Measurements from ENCODE around the gene EIF4G1.

Gene EIF4G1

DNA sequence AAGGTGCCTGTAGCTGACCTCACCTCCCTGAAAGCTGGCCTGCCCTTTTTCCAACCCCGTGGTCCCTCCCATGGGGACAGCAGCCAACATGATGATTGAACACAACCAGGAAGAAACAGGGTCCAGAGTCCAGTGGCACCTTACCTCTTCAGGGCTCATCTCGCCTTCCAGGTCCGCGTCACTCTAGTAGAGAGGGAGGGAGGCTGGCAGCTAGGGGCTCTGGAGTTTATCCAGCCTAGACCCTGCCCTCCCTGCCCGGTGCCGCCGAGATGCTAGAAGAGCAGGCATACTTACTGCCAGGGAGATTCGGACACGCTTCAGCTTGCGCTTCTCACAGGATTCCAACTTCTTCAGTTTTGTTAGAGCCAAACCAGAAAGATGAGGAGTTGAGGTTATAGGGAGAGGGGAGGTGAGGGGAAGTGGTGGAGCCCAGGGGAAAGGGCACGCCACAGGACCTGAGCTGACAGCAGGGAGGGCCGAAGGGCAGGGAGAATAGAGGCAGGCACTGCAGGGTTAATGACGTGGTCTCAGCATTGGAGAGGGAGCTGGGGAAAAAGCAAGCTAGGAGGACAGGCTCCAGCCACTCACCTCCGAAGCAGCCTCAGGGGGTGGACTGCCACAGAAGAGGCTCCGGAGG is 37.9 kb downstream of the EIF4G1 start:
- no peak for DNase-seq (ENCODE audit: extremely low spot score)
- ChIA-PET POLR2A (no interaction called here), CTCF (interaction anchor here (1.2 to 3.3 kb wide), 4 partner anchors 11 to 162 kb away, joined by 3 to 31 read pairs (median 14); no protein-coding TSS in a partner anchor)
- TF ChIP-seq, protein P1, sequence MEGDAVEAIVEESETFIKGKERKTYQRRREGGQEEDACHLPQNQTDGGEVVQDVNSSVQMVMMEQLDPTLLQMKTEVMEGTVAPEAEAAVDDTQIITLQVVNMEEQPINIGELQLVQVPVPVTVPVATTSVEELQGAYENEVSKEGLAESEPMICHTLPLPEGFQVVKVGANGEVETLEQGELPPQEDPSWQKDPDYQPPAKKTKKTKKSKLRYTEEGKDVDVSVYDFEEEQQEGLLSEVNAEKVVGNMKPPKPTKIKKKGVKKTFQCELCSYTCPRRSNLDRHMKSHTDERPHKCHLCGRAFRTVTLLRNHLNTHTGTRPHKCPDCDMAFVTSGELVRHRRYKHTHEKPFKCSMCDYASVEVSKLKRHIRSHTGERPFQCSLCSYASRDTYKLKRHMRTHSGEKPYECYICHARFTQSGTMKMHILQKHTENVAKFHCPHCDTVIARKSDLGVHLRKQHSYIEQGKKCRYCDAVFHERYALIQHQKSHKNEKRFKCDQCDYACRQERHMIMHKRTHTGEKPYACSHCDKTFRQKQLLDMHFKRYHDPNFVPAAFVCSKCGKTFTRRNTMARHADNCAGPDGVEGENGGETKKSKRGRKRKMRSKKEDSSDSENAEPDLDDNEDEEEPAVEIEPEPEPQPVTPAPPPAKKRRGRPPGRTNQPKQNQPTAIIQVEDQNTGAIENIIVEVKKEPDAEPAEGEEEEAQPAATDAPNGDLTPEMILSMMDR (IDR thresholded peaks at IDR 0.05; ENCODE audit: control extremely low read depth, extremely low read depth, low read depth, missing control alignments), result no peak

DNA sequence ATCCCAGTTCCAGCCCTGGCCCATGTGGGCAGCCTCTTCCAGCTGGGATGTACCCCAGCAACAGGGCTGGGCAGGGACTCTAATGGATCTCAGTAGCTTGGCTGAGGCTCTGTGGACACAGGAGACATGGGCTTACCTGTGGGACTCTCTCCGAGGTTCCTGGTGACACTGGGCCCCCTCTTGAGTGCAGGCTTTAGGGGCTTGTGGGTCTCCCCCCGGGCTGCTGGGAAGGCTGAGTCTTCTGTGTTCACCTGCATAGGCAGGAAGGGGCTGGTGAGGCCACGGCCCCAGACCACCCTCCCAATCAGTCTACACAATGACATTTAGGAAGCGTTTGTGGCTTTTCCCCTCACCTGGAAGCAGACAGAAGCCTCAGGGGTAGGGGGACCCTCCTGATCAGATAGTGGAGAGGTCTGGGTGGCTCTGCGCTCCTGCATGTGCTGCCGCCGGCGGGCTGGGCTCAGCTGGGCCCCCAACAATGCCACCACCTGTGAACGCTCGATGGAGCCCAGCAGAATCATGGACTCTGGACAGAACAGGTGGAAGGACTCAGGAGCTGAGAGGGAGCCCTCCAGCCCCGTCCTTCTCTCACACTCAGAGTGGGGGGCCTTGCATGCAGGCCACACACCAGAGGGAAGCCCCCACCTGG is 38.6 kb downstream of the EIF4G1 start:
- TF ChIP-seq, protein P1 (IDR thresholded peaks at IDR 0.05; ENCODE audit: control extremely low read depth, extremely low read depth, low read depth, missing control alignments), result no peak
- POLR2A ChIA-PET, result no interaction called here
- CTCF ChIA-PET, result interaction anchor here (0.8 to 3.3 kb wide), 18 partner anchors 8 to 198 kb away, joined by 3 to 31 read pairs (median 4); partner anchors contain the start of genes CLCN2, FAM131A and POLR2H
- DNase-seq (ENCODE audit: extremely low spot score), result no peak

DNA sequence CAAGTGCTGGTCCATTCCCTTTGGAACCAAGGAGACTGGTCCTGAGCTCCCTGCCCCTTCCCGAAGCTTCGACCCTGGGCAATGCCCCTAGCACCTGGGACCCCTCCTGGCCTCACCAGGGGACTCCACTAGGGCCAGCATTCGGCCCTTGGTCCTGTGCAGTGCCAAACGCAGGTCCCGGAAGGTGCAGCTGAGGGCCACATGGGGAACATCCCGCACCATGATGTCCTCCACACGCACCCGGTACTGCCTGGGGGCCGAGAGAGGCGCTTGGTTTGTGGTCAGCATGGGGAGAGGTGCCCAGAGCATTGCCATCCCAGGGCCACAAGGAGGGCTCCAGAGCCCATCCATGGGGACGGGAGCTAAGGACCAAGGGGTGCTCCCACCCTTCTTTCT is 39.1 kb downstream of the EIF4G1 start:
- ChIA-PET POLR2A (interaction anchor here (0.6 kb wide), 1 partner anchor 35 kb away, joined by 5 read pairs; no protein-coding TSS in a partner anchor), CTCF (interaction anchor here (0.8 to 3.3 kb wide), 19 partner anchors 8 to 197 kb away, joined by 3 to 31 read pairs (median 4); partner anchors contain the start of genes CLCN2, FAM131A and POLR2H)
- TF ChIP-seq, protein P1 (IDR thresholded peaks at IDR 0.05; ENCODE audit: control extremely low read depth, extremely low read depth, low read depth, missing control alignments), result no peak
- no peak for DNase-seq (ENCODE audit: extremely low spot score)

GRCh38 chr3:184354121-184354728 is 39.8 kb downstream of the EIF4G1 start:
- TF ChIP-seq, protein P1 (IDR thresholded peaks at IDR 0.05; ENCODE audit: control extremely low read depth, extremely low read depth, low read depth, missing control alignments), result peak; percentile 87
- peak; percentile 84 for DNase-seq (ENCODE audit: extremely low spot score)
- ChIA-PET POLR2A (interaction anchor here (0.6 kb wide), 1 partner anchor 36 kb away, joined by 5 read pairs; no protein-coding TSS in a partner anchor), CTCF (interaction anchor here (0.8 to 3.3 kb wide), 20 partner anchors 8 to 196 kb away, joined by 3 to 31 read pairs (median 4); partner anchors contain the start of genes CLCN2, FAM131A and POLR2H)

DNA sequence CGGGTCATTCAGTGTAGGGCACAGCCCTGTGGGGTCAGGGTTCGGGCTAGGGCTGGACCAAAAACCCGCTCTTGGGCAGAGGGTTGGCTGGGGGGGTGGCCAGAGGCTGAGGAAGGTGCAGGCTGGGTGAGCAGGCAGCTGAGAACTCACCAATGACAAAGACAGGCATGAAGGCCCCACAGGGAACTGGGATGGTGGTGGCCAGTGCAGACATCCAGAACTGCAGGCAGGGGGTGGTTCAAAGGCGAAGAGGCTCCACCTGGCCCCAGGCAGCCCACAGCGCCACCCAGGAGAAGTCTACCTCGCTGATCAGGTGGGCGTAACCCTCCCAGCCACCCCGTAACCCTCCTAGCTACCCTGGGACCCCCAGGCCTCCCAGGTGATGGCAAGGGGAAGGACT is 40.3 kb downstream of the EIF4G1 start:
- DNase-seq (ENCODE audit: extremely low spot score), result no peak
- TF ChIP-seq, protein P1 (IDR thresholded peaks at IDR 0.05; ENCODE audit: control extremely low read depth, extremely low read depth, low read depth, missing control alignments), result no peak
- ChIA-PET POLR2A (no interaction called here), CTCF (interaction anchor here (0.9 to 3.3 kb wide), 5 partner anchors 17 to 159 kb away, joined by 3 to 18 read pairs (median 3); partner anchors contain the start of gene FAM131A)
